Panc1 (cell line): ENCODE measurements around the gene CFAP20DC. TPM values are rescaled to one million over a fixed set of nuclear protein-coding genes. Genes with fewer than 3 reads are reported as not detected.

Experiments used
- ATAC-seq: fragments of 200-7000 bp; cut with Tn5 transposase; 2 replicates; pipeline ENCODE4 v1.9.1; 2020; ENCODE audit warnings: mild to moderate bottlenecking, moderate library complexity
- BruUV-seq: library from RNA; stranded (reverse); fragments of 400-500 nt; replicated peaks from 2 replicates; lab custom pipeline; 2021; lab: Mats Ljungman, UMichigan
- CTCF ChIA-PET: fragments of 300-600 bp; sonication (Branson Sonifier 250); formaldehyde crosslinking; loops from one replicate; lab custom pipeline; 2022; ENCODE audit warnings: antibody characterized with exemption; lab: Charles Lee
- POLR2A ChIA-PET: fragments of 300-600 bp; sonication (Branson Sonifier 250); formaldehyde crosslinking; loops from one replicate; lab custom pipeline; 2022; ENCODE audit warnings: antibody characterized with exemption; lab: Charles Lee
- DNase-seq: peaks from one replicate; pipeline ENCODE4 v3.0.0-alpha.2; 2010; ENCODE audit warnings: low read depth, low spot score
- H3K27ac ChIP-seq: 2 replicates; pipeline ENCODE4 v1.5.1; 2011; ENCODE audit warnings: mild to moderate bottlenecking, low read length, inconsistent platforms
- H3K27me3 ChIP-seq: fragments of 200-500 bp; sonication (Bioruptor generic); 2 replicates; pipeline ENCODE4 v1.6.0; 2014; ENCODE audit warnings: low read length, inconsistent platforms; ENCODE audit not compliant: control insufficient read depth, insufficient read depth
- H3K36me3 ChIP-seq: fragments of 200-500 bp; sonication (Bioruptor generic); 2 replicates; pipeline ENCODE4 v1.5.1; 2014; ENCODE audit warnings: inconsistent platforms, mild to moderate bottlenecking, low read length, moderate library complexity; ENCODE audit not compliant: control insufficient read depth, insufficient read depth
- H3K4me1 ChIP-seq: 2 replicates; pipeline ENCODE4 v1.5.1; 2011; ENCODE audit warnings: inconsistent platforms, mild to moderate bottlenecking, low read length, moderate library complexity; ENCODE audit not compliant: control insufficient read depth, insufficient read depth
- H3K4me3 ChIP-seq, 2 experiments: 2 replicates each; pipeline ENCODE4 v1.5.1; 2011 to 2012; ENCODE audit warnings: low read depth in 2 of 2, low read length in 2 of 2, mild to moderate bottlenecking in 2 of 2, inconsistent platforms in 1 of 2, moderate library complexity in 1 of 2
- H3K9me3 ChIP-seq: fragments of 200-500 bp; sonication (Bioruptor generic); 2 replicates; pipeline ENCODE4 v1.5.1; 2014; ENCODE audit warnings: low read depth, mild to moderate bottlenecking, inconsistent platforms, low read length, moderate library complexity; ENCODE audit not compliant: control insufficient read depth, insufficient read depth
- CTCF ChIP-seq: fragments of 450-650 bp; IDR thresholded peaks from 2 replicates; pipeline ENCODE4 v1.5.1; 2017; ENCODE audit warnings: mild to moderate bottlenecking
- POLR2AphosphoS5 ChIP-seq: IDR thresholded peaks from 2 replicates; pipeline ENCODE4 v1.6.1; 2012; ENCODE audit warnings: mild to moderate bottlenecking, low read depth, low read length, moderate library complexity
- REST ChIP-seq, 2 experiments: IDR thresholded peaks; 2 replicates each; pipeline ENCODE4 v1.6.1; 2011 to 2012; ENCODE audit warnings: low read depth in 2 of 2, control low read depth in 1 of 2, low read length in 1 of 2, mild to moderate bottlenecking in 1 of 2, moderate library complexity in 1 of 2; ENCODE audit not compliant: insufficient read depth in 1 of 2
- SIN3A ChIP-seq: IDR thresholded peaks from 2 replicates; pipeline ENCODE4 v1.6.1; 2012; ENCODE audit warnings: low read depth, mild to moderate bottlenecking, low read length, moderate library complexity, borderline replicate concordance; ENCODE audit not compliant: insufficient read depth
- TCF7L2 ChIP-seq: IDR thresholded peaks from 2 replicates; pipeline ENCODE4 v1.6.1; 2011; ENCODE audit warnings: mild to moderate bottlenecking, low read depth, low read length, inconsistent platforms
- in situ Hi-C: cut with HindIII; loops from 2 replicates; pipeline ENCODE4 v1.10.0; 2016; ENCODE audit warnings: low sequenced_read_pairs, low pct_unique_long_range_greater_than_20kb
- intact Hi-C: fragments of 100-400 bp; cut with micrococcal nuclease; formaldehyde crosslinking; loops from one replicate; pipeline ENCODE4 v1.10.0; 2022; ENCODE audit not compliant: unreplicated experiment
- total RNA-seq: library from RNA; stranded (reverse); gene quantifications from one replicate; pipeline ENCODE4 v1.2.1, GENCODE V29; 2021; ENCODE audit not compliant: unreplicated experiment

CFAP20DC gene
- total RNA-seq, 1 experiment from 2014 or later: 4.0 TPM

GRCh38 chr3:58766587-58767282 is 283.1 kb downstream of the CFAP20DC start:
- intact Hi-C loops: no loop called here
- Histone ChIP-seq H3K27me3 (no peaks in the 10 kb centered on the region), H3K27ac (no peak overlapping the region), H3K4me1 (no peaks in the 10 kb centered on the region), H3K4me3 (no peak overlapping the region), H3K36me3 (no peaks in the 10 kb centered on the region), H3K9me3 (no peaks in the 10 kb centered on the region)
- ChIA-PET CTCF (no interaction called here), POLR2A (no interaction called here)
- BruUV-seq: no TSS peak
- DNase-seq (no peak), ATAC-seq (no peak)
- in situ Hi-C loops: no loop called here
- TF ChIP-seq SIN3A (no peak), TCF7L2 (no peak), POLR2AphosphoS5 (no peak), REST (IDR thresholded peaks at IDR 0.05; ENCODE audit: insufficient read depth in 1 of 2, low read depth in 2 of 2, low read length in 1 of 2) (no peak), CTCF (no peak)

GRCh38 chr3:58755150-58755549 is 294.7 kb downstream of the CFAP20DC start:
- Histone ChIP-seq H3K4me3 (no peak overlapping the region), H3K36me3 (no peaks in the 10 kb centered on the region), H3K27me3 (no peaks in the 10 kb centered on the region), H3K4me1 (no peaks in the 10 kb centered on the region), H3K27ac (no peak overlapping the region), H3K9me3 (no peaks in the 10 kb centered on the region)
- intact Hi-C loops: no loop called here
- ChIA-PET CTCF (no interaction called here), POLR2A (no interaction called here)
- TF ChIP-seq REST (IDR thresholded peaks at IDR 0.05; ENCODE audit: insufficient read depth in 1 of 2, low read depth in 2 of 2, low read length in 1 of 2): no peak
- TF ChIP-seq SIN3A: no peak
- no peak for TF ChIP-seq POLR2AphosphoS5
- TF ChIP-seq TCF7L2: no peak
- TF ChIP-seq CTCF: no peak
- ATAC-seq (no peak), DNase-seq (no peak)
- no TSS peak for BruUV-seq
- in situ Hi-C loops: no loop called here
